HTR-8/SVneo (cell line): ENCODE data around the gene MAD1L1.

Experiments
- DNase-seq: peaks from one replicate; pipeline ENCODE4 v3.0.0; 2011; ENCODE audit warnings: low spot score, mixed read lengths; ENCODE audit not compliant: insufficient read length
- FAIRE-seq: peaks from 2 replicates; lab custom pipeline; 2011; peaks lifted over from hg19 to GRCh38; lab: Jason Lieb, UNC

Gene MAD1L1

DNA sequence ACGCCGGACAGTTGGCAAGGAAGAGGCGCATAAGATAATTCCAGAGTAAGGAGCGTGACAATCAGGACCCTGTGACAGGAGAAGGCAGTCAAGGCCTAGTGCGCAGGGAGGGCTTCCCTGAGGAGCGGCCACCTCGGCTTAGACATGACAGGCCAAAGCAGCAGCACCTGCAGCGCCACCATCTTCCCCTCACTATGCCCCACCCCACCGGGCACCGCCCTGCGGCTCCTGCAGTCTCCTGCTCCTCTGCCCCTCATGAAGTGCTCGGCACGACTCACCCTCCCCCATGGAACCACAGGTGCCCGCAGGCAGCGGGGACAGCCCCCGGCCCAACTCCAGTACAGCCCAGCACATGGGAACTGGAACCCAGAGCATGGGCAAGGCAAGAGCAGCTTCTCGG is 11.8 kb downstream of the MAD1L1 start:
- FAIRE-seq, result no peak

DNA sequence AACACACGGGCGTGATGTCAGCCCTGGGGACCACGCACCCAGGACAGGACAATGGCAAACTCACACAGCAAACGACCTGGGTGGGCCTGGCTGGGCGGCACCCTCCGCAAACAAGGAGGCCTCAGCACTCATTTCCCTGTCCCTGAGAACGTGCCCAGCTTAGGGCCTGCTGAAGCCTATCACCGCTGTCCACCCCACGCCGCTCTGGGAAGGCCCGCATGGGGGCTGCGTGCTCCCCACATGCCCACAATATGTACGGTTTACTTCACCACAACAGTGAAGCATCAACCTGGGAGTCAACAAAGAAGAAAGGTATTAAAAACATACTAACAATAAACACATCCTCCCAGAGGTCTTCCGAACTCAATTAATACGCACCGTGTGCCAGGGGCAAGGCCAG is 12.2 kb downstream of the MAD1L1 start:
- DNase-seq (no peak), FAIRE-seq (no peak)

More for the DNA sequence above, 11.8 kb downstream of the MAD1L1 start:
- no peak for DNase-seq

DNA sequence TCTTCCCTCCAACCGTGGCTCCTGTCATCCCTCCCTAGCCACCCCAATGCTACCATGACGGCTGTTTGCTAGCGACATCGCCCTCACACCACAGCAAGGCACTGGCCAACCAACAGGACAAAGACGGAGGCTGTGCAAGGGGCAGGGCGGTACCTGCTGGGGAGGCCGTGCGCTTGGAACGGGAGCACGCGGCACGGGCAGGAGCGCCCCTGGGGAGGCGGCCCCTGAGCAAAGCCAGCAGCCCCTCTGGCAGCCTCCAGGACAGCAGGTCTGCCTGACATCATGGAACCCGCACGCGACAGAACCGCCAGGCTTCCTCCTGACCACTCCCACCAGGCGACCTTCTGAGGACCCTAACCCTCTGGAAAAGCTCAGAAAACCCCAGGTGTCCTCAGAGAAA is 12.7 kb downstream of the MAD1L1 start:
- DNase-seq, result no peak
- no peak for FAIRE-seq

- FAIRE-seq (no peak), DNase-seq (no peak)
Measured at GRCh38 chr7:2219606-2220005, 13.1 kb downstream of the MAD1L1 start.

DNA sequence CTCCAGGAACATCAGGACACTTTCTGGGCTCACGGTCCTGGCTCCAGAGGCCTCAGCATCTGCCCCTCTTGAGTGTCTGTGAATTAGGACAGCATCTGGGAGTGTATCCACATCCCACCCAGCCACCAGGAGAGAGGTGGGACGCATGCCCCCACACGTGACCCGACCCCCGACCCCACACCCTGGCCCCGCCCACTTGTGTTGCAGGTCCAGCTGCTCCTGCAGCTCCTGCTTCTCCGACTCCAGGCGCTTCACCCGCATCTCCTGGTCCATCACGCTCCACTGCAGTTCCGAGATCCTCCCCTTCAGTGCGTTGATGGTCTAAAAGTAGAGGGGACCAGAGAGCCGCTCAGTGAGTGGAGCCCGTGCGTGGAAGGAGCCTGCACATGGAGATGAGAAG is 13.6 kb downstream of the MAD1L1 start:
- DNase-seq, result no peak
- FAIRE-seq, result no peak

GRCh38 chr7:2218444-2218785 is 14.3 kb downstream of the MAD1L1 start:
- FAIRE-seq (no peak), DNase-seq (no peak)

DNA sequence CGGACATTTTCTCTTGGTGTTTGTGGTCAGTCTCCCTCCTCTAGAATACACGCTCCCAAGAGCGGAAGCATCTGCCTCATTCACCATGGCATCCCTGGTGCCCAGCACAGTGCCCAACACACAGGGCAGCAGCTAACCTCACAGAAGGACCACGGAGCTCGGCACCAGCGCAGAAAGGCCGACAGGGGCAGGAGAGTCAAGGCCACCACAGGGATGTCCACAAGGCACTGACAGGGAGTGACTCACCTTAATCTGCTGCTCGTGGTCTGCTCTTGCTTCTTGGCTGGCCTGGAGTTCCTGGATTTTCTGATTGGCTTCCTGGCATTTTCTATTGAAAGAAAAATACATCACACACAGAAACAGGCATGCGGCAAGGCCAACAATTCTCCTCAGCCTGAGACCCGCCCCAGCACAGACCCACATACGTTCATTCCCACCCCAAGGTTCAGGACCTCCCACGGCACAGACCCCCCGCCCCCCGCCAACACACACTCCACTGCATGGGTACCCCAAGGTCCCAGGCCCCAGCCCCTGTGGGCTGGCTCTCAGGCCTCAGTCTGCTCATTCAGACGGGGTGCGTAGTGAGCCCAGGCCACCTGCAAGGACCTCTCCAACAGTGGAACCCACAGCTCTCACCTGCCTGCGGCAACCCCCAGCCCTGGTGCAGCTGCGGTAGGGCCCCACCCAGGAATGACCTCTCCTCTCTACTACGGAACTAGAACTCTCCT is 14.9 kb downstream of the MAD1L1 start:
- FAIRE-seq (no peak), DNase-seq (no peak)

- no peak for FAIRE-seq
- no peak for DNase-seq
Measured at GRCh38 chr7:2217206-2217605, 15.5 kb downstream of the MAD1L1 start.

- no peak for FAIRE-seq
- DNase-seq, result no peak
Measured at GRCh38 chr7:2215851-2216250, 16.9 kb downstream of the MAD1L1 start.

DNA sequence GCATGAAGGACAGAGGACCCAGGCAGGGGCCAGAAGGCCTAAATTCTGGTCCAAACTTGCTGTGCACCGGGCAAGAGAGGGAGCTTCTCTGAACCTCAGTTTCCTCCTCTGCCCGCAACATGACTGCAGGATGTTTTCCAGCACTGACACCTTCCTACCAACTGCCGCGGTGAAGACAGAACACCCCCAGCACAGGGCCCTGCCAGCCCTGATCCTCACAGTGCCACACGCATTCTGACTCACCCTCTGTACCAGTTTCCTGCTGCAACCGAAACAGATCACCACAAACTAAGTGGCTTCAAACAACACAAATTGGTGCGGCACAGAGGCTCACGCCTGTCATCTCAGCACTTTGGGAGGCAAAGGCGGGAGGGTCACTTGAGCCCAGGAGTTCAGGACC is 18.1 kb downstream of the MAD1L1 start:
- FAIRE-seq (no peak), DNase-seq (no peak)

DNA sequence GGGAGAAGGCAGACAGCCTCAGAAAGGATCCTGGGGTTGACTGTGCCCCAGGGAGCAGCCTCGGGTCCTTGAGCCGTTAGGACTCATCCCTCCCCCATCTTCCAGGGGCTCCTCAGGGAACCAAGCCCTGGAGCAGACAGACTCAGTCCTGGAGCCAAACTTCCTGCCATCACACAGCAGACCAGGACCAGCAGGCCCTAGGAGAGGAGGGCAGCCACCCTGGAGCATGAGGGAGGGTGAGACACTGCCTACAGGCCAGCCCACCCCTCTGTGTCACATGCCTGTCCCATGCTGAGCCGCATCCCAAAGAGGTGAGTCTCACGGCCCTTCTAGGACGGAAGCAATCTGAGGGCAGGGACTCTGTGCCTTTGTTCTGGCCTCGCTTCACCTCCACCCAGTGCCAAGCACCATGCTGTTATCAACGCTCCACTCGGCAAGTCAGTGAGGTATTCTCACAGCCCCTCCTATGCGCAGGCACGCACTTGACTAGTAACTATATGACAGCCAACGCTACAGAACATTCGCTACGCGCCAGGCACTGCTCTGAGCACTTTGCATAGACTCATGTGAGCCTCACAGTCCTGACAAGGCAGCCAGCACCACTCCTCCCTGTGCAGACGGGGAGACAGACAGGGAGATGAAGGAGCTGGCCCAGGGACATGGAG is 19.1 kb downstream of the MAD1L1 start:
- DNase-seq, result no peak
- FAIRE-seq, result peak; percentile 77

DNA sequence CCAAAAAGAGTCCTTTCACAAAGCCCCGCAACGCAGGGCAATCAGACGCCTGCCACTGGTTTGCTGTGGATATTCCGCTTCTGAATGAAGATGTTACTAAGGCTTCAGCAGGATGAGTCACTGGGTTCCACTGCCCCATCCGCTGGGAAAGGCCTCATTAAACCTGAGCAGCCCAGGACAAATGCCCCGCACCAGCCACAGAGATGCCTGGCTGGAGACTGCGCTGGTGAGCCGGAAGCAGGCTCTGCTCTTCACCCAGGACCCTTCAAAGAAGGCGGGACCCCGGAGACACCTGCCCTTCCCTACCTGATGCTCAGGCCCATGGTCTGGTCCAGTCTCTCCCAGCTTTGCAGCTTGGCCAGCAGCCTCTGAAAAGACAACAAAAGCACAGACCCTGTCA is 19.8 kb downstream of the MAD1L1 start:
- no peak for FAIRE-seq
- no peak for DNase-seq

DNA sequence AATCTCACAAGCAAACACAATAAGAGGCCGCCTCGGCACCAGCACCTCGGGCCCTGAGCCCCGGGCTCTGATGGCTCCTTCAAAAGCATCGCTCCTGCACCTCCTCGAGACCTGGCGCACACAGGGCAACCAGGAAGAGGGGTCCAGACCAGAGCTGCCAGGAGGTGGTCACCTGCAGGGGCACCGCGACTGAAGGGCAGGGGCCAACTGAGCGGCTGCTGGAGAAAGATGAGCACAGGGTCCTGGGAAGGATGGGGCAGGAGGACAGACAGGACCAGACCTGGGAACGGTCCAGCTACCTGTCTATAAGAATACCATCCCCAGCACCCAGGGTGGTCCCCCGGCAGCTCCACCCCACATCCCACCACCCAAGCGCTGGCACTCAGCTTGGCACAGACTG is 20.8 kb downstream of the MAD1L1 start:
- DNase-seq (no peak), FAIRE-seq (no peak)

DNA sequence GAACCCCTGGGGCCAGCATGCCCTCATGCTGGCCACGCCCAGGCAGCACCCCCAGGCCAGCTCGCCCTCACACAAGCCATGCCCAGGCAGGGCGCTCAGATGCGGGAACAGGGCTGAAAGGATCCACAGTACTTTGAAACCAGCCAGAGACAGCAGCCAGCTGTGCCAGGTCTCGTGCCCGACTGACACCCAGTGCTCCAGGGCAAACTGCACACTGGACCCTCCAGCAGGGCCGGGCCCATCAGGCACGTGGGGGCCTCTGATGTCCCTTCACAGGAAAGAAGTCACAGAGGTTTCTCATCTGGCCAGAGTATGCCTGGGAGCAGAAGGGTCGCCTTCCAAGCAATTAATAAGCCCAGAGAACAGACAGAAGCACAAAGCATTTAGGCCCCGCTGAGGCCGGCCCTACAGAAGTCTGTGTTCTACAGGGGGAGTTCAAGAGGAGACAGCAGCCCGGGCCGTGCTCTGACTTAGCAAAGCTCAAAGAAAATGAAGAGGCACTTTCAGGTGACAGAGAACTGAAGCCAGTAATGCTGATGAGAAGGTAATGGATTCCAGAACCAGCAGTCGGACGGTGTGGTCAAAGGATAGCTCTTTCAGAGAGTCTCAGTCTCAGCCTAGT is 21.4 kb downstream of the MAD1L1 start:
- FAIRE-seq (no peak), DNase-seq (no peak)

DNA sequence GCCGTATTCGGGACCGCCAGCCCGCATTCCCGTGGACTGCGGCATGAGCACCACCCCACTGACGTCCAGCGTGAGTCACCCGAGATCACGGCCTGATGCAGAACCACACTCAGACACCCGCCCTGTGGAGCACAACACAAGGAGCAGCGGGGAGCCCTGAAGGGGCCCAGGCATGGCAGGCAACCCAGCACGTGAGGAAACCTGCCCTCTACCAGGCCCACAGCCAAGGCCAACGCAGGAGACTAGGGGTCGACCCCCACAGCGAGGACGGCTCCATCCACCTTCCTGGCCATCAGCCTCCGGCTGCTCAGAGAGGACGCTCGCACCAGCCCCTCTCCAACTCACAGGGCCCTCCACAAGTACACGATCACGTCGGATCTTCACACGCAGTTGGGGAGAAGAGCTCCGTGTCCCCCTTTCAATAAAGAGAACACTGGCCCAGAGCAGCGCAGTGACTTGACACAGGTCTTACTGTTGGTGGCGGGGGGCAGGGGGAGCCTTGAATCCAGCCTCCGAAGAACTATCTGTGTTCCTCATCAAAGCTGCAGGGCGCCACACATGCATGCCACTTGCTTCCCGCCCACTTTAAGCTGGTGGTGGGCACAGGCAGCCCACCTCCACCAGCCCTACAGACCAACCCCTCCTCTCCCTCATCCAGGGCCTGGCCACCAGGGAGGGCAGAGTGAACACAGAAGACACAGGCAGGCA is 22.0 kb downstream of the MAD1L1 start:
- DNase-seq (no peak), FAIRE-seq (no peak)

DNA sequence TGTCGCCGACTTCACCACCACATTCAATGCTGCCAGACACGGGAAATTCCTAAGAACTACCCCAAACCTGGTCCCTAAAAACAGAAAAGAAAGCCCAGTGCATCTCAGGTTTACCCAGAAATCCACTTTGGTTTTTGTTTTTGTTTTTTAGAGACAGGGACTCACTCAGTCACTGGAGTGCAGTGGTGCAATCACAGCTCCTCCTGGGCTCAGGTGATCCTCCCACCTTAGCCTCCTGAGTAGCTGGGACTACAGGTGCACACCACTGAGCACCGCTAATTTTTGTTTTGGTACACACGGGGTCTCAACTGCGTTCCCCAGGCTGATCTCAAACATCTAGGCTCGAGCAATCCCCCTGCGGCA is 22.8 kb downstream of the MAD1L1 start:
- FAIRE-seq (no peak), DNase-seq (no peak)

GRCh38 chr7:2209146-2209960 is 23.4 kb downstream of the MAD1L1 start:
- FAIRE-seq (peak; percentile 31), DNase-seq (peak; percentile 85)

- FAIRE-seq (peak; percentile 95), DNase-seq (no peak)
Measured at GRCh38 chr7:2208712-2209111, 24.0 kb downstream of the MAD1L1 start.

GRCh38 chr7:2205036-2205780 is 27.5 kb downstream of the MAD1L1 start:
- DNase-seq (no peak), FAIRE-seq (no peak)

GRCh38 chr7:2204446-2204845 is 28.3 kb downstream of the MAD1L1 start:
- FAIRE-seq, result no peak
- no peak for DNase-seq
